ENCODE data around the gene TARS3. TPM values are rescaled to one million over a fixed set of nuclear protein-coding genes. Genes with fewer than 3 reads are reported as not detected.

TARS3 gene
- total RNA-seq, 1 experiment from 2014 or later, result 3.2 TPM

DNA sequence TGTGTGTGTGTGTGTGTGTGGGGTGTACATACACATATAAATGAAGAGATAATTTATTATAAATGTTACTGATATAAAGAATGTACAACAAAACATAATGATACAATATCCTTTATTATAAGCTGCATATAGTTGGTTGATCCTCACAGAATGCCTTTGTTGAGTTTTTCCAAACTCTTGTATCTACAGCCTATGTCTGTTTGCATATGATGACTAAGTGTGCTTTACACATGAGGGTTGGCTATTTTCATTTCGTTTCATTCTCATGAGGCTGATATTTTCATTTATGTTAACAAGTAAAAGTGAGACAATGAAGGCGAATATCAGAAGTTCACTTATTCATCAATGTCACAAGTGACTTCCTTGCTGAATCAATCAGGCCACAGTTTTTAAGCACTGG, 117.2 kb downstream of the TARS3 start:
- no peak for DNase-seq (ENCODE audit: low spot score)

DNA sequence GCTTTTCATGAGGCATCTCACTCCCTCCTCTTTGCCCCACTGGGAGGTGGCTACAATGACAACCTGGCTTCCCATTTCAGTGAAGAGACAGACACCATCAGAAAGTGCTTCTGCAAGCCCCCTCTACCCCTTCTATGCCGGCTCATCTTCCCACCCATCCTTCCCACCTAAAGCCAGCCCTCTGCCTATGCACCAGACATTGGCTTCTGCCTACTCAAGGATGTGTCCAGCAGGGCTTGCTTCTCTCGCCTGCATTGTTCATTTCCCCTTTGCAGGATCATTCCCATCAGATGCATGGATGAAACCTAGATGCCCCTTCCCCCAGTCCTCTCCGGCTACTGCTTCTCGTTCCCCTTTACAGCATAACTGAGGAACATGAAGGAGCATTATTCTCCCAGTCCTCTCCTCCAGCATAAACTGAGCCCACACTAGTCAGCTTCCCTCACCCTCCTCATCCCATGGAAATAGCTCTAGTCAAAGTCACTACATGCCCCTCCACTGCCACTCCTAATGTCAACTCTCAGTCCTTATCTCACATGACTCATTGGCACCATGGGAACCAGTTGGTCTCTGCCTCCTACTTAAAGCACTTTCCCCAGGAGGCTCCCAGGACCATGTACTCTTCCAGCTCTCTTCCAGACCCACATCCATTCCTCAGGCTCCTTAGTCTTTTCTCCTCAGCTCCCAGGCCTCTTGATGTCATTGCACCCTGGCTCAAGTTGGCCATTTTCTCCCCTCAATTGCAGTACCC, 120.0 kb downstream of the TARS3 start:
- no peak for DNase-seq (ENCODE audit: low spot score)

Other genes starting within 250 kb of the TARS3 start
- gene PCSK6, start 234.8 kb downstream of the TARS3 start, total RNA-seq (2014; rRNA removed; shearing (Covaris generic)), result 5.5 and 10.0 TPM in 2 replicates
- gene TM2D3, start 72.1 kb downstream of the TARS3 start, total RNA-seq (2014; rRNA removed; shearing (Covaris generic)), result 35.5 and 47.1 TPM in 2 replicates
- gene OR4F6, start 79.0 kb upstream of the TARS3 start, total RNA-seq (2014; rRNA removed; shearing (Covaris generic)), result not detected in 2 replicates
- not detected in 2 replicates for gene OR4F15, start 87.7 kb upstream of the TARS3 start, total RNA-seq (2014; rRNA removed; shearing (Covaris generic))